GM19328 (cell line): ENCODE data around the gene FREY1.
A peak's percentile ranks its signal among the peaks of the same experiment; 100 is the strongest.

Source experiments
- ATAC-seq: cut with Tn5 transposase; IDR thresholded peaks from one replicate; pipeline ENCODE4 v1.9.1; 2021; ENCODE audit warnings: mild to moderate bottlenecking, moderate library complexity; ENCODE audit not compliant: unreplicated experiment

The FREY1 gene

GRCh38 chr11:45929486-45930030 lies 22.5 kb upstream of the FREY1 start:
- no peak for ATAC-seq

DNA sequence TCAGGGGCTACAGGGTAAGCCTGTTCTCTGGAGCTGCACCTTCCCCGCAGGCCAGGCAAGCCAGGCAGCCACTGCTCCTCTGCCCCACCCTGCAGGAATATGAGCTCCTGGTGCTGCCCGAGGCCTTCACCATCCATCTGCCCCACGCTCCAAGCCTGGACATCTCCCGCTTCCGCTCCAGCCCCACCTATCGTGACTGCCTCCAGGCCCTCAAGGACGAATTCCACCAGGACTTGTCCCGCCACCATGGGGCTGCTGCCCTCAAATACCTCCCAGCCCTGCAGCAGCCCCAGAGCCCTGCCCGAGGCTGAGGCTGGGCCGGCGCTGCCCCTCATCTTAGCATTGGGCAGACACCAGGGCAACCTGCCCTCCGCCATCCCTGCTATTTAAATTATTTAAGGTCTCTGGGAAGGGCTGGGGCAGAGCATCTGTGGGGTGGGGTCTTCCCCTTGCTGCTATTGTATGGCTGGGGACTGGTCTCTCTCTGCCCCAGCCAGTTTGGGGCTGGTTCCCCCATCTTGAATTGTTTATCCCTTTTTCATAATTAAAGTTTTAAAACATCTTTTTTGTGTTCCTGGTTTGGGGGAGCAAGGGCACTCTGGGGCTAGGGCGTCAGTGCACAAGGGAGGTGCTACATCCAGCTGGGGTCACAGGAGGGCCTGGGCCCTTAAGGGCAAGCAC lies 21.6 kb upstream of the FREY1 start:
- no peak for ATAC-seq

DNA sequence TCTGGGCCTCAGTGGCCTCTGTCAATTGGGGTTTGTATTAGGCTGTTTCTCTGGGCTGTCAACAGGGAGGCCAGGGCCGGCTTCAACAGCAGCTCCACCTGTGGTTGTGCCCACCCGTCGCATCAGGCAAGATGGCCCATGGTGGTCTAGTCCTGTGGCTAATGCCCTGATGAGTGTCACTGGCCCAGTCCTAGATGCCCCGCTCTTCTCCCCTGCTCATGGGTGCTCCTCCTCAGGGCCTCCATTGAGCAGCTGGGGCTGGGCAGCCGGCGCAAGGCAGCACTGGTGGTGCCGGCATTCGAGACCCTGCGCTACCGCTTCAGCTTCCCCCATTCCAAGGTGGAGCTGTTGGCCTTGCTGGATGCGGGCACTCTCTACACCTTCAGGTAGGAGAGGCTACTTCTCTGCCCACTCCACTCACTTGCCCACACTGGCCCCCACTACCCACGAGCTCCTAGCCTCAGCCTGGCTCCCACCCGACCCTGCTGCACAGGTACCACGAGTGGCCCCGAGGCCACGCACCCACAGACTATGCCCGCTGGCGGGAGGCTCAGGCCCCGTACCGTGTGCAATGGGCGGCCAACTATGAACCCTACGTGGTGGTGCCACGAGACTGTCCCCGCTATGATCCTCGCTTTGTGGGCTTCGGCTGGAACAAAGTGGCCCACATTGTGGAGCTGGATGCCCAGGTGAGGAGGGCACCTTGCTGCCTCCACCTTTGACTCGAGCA lies 20.8 kb upstream of the FREY1 start:
- ATAC-seq, result no peak

- no peak for ATAC-seq
Observed at GRCh38 chr11:45927332-45927683, 20.2 kb upstream of the FREY1 start.

DNA sequence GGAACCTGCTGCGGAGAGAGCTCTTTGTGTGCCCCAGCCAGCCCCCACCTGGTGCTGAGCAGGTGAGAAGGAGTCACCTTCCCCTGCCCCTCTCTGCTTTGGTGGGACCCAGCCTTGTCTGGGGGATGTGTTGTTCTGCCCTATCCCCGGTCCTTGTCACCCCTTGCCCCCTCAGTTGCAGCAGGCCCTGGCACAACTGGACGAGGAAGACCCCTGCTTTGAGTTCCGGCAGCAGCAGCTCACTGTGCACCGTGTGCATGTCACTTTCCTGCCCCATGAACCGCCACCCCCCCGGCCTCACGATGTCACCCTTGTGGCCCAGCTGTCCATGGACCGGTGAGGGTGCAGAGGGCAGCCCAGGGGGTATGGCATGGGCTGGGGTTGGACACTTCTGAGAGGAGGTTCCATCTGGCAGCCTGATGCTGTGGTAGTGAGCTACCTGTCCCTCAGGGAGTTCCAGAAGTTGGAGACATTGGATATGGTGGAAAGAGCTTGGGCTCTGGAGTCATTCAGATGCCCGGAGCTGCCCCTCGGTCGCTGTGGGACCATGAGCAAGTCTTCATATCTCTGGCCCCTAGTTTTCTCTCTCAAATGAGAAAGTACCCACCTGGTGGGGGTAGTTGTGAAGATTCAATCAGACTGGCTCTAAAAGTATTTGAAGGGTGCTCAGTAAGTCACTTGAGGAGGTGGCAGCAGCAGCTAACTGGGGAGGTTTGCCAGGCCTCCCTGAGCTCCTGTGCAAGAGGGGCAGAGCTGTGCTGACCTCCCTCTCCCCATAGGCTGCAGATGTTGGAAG lies 19.7 kb upstream of the FREY1 start:
- ATAC-seq, result no peak

DNA sequence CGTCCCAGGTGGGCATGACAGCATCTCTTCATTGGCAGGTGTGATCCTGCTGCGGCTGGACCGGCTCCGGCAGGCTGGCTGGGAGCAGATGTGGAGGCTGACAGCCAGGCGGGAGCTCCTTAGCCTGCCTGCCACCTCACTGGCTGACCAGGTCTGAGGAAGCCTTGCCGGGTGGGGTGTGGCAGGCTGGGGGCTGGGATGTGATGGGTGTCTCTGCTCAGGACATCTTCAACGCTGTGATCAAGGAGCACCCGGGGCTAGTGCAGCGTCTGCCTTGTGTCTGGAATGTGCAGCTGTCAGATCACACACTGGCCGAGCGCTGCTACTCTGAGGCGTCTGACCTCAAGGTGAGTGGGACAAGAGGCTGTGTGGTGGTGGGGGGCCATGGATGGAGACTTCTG lies 18.9 kb upstream of the FREY1 start:
- no peak for ATAC-seq

DNA sequence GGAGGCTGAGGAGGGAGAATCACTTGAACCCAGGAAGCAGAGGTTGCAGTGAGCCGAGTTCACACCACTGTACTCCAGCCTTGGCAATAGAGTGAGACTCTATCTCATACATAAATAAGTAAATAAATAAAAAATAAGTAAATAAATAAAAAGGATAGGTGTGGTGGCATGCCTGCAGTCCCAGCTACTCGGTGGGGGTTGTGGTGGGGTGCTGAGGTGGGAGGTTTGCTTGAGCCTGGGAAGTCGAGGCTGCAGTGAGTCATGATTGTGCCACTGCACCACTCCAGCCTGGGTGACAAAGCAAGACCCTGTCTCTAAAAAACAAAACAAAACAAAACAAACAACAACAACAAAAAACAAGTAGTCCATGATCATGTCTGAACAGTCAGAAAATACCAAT lies 18.5 kb upstream of the FREY1 start:
- no peak for ATAC-seq

- ATAC-seq, result no peak
Observed at GRCh38 chr11:45924927-45925326, 17.9 kb upstream of the FREY1 start.

DNA sequence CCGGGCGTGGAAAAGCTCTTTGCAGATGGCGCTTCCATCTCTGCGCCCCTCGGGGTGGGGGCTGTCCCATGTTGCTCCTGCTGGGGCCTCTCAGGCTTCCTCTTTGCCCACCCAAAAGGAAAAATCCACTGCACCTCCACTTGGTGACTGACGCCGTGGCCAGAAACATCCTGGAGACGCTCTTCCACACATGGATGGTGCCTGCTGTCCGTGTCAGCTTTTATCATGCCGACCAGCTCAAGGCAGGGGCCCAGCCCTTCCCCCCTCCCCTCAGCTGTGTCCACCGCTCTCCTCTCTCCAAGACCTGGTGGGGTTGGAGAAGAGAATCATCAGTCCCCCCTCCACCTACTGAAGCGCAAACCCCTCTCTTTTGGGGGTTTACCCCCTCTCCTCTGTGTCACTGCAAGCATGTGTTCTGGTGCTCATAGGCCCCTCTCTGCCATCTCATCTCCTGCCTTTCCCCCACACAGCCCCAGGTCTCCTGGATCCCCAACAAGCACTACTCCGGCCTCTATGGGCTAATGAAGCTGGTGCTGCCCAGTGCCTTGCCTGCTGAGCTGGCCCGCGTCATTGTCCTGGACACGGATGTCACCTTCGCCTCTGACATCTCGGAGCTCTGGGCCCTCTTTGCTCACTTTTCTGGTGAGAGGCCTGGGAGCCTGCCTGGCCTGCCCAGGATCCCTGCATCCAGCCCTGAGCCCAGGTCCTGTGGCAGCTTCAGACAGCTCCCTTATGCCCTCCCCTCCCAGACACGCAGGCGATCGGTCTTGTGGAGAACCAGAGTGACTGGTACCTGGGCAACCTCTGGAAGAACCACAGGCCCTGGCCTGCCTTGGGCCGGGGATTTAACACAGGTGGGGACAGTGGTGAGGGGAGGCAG lies 17.2 kb upstream of the FREY1 start:
- ATAC-seq, result no peak

- ATAC-seq, result no peak
Observed at GRCh38 chr11:45922425-45923082, 15.5 kb upstream of the FREY1 start, which contains the start of gene LARGE2. LARGE2 (plus strand) TSS chr11:45922656; CDS start chr11:45922883, 227 bp downstream.

GRCh38 chr11:45921561-45922424 lies 14.7 kb upstream of the FREY1 start:
- ATAC-seq, result no peak

- no peak for ATAC-seq
Observed at GRCh38 chr11:45920531-45921477, 13.7 kb upstream of the FREY1 start.

GRCh38 chr11:45919806-45920530 lies 12.9 kb upstream of the FREY1 start:
- ATAC-seq, result no peak

DNA sequence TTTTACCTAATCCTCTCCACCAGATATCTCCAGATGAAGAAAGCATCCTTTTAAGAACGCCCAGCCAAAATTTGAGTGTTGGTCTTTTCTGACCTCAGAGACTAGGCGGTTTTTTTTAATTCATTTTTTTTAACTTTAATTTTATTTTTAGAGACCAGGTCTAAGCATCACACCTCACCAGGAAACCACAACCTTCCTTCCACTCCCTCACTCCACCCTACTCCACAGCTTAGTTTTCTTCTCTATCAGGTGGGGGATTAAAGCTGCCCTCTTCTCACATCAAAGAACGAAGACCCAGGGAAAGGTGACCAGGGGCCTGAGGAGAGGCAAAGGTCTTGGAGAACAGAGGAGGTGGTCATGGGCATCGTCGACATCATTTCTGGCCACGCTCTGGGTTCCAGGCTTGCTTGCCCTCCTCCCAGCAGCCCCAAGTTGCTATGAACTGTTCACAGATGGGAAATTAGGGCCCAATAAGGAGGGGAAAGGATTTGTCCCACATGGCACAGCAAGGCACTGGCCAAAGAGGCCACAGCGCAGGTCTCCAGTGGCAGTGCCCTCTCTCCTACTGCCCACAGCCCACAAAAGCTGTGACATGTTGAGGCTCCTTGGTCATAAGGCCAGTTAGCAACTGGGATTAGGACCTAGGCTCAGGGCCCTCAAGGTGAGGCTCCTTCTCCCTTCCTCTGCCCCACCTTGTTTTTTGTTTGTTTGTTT lies 12.0 kb upstream of the FREY1 start:
- no peak for ATAC-seq

- ATAC-seq, result no peak
Observed at GRCh38 chr11:45918331-45918941, 11.4 kb upstream of the FREY1 start.

DNA sequence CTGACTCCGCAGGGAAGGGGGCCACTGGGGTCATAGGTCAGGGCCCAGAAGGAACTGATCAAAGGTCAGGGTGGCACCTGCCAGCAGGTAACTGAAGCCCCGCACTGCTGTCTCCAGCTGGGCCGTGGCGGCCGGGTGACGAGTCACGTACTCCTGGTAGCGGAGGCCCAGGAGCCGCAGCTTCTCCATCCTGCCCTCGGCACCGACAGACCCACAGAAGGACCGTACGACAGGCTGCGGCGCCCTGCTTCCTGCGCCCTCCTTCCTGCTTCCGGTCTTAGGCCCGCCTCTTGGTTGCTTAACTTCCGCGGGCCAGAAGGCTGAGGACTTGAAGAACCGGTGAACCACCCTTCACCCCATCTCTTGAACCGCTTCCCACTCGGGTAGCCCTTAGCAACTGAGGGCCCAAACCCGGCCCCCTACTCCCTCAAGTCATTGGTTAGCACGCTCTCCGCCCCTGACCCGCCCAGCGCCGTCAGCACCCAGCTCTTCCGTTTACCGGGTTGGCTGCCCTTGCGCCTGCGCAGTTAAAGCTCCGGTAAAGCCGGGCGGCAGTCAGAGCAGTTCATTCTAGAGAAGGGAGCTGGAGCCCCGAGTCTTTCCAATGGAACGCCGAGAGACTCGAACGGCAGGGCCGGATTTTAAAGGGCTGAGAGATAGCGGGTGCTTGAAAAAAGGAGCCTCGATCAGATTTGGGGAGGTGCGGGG lies 10.7 kb upstream of the FREY1 start, which contains the start of gene PEX16:
PEX16 (minus strand) TSS at position 255 of the 708 bp plus-strand sequence; CDS start at position 189, 66 bp downstream.
- peak; percentile 86 for ATAC-seq
